Astrocyte (in vitro differentiated cells and primary cell): Measurements from ENCODE around the gene BAHCC1. TPM values are rescaled to one million over a fixed set of nuclear protein-coding genes. Genes with fewer than 3 reads are reported as not detected.
A peak's percentile ranks its signal among the peaks of the same experiment; 100 is the strongest.

Source experiments
- DNase-seq: peaks from one replicate; pipeline ENCODE4 v3.0.0-alpha.2; 2010; ENCODE audit warnings: low read depth
- FAIRE-seq: peaks from 2 replicates; lab custom pipeline; 2011; peaks lifted over from hg19 to GRCh38; lab: Jason Lieb, UNC
- H2AFZ ChIP-seq: 2 replicates; pipeline ENCODE4 v1.6.0; 2012; ENCODE audit warnings: low read depth, low read length, inconsistent platforms
- H3K27ac ChIP-seq: 2 replicates; pipeline ENCODE4 v1.5.1; 2011; ENCODE audit warnings: low read depth, low read length, inconsistent platforms
- H3K27me3 ChIP-seq: 2 replicates; pipeline ENCODE4 v1.6.0; 2011; ENCODE audit warnings: low read length, inconsistent platforms; ENCODE audit not compliant: insufficient read depth
- H3K36me3 ChIP-seq: 2 replicates; pipeline ENCODE4 v1.5.1; 2011; ENCODE audit warnings: low read length, inconsistent platforms; ENCODE audit not compliant: insufficient read depth
- H3K4me1 ChIP-seq: 2 replicates; pipeline ENCODE4 v1.5.1; 2011; ENCODE audit warnings: low read length, inconsistent platforms; ENCODE audit not compliant: insufficient read depth
- H3K4me2 ChIP-seq: 2 replicates; pipeline ENCODE4 v1.6.0; 2012; ENCODE audit warnings: low read length, inconsistent platforms
- H3K4me3 ChIP-seq: 2 replicates; pipeline ENCODE4 v1.5.1; 2011; ENCODE audit warnings: low read depth, mild to moderate bottlenecking, low read length, inconsistent platforms; ENCODE audit not compliant: insufficient read depth
- H3K79me2 ChIP-seq: 2 replicates; pipeline ENCODE4 v1.6.0; 2012; ENCODE audit warnings: mild to moderate bottlenecking, low read length, inconsistent platforms; ENCODE audit not compliant: insufficient read depth
- H3K9ac ChIP-seq: 2 replicates; pipeline ENCODE4 v1.6.0; 2012; ENCODE audit warnings: mild to moderate bottlenecking, low read length, inconsistent platforms
- H3K9me3 ChIP-seq: 2 replicates; pipeline ENCODE4 v1.5.1; 2012; ENCODE audit warnings: low read depth, mild to moderate bottlenecking, low read length, inconsistent platforms; ENCODE audit not compliant: insufficient read depth
- H4K20me1 ChIP-seq: 2 replicates; pipeline ENCODE4 v1.6.0; 2012; ENCODE audit warnings: low read length, inconsistent platforms; ENCODE audit not compliant: insufficient read depth
- H3K27ac Mint-ChIP-seq: one replicate; pipeline ENCODE4 v1.8.0; 2021; ENCODE audit warnings: mild to moderate bottlenecking, mixed read lengths; ENCODE audit not compliant: unreplicated experiment
- H3K27me3 Mint-ChIP-seq: one replicate; pipeline ENCODE4 v1.8.0; 2021; ENCODE audit warnings: low read depth, mixed read lengths; ENCODE audit not compliant: unreplicated experiment
- H3K36me3 Mint-ChIP-seq: one replicate; pipeline ENCODE4 v1.8.0; 2021; ENCODE audit warnings: low read depth, mixed read lengths; ENCODE audit not compliant: unreplicated experiment
- H3K4me1 Mint-ChIP-seq: one replicate; pipeline ENCODE4 v1.8.0; 2021; ENCODE audit warnings: low read depth, mixed read lengths; ENCODE audit not compliant: unreplicated experiment
- H3K4me3 Mint-ChIP-seq: one replicate; pipeline ENCODE4 v1.8.0; 2021; ENCODE audit warnings: mild to moderate bottlenecking, moderate library complexity, mixed read lengths; ENCODE audit not compliant: unreplicated experiment
- H3K9me3 Mint-ChIP-seq: one replicate; pipeline ENCODE4 v1.8.0; 2021; ENCODE audit warnings: mild to moderate bottlenecking, mixed read lengths; ENCODE audit not compliant: unreplicated experiment
- CTCF ChIP-seq: IDR thresholded peaks from 2 replicates; pipeline ENCODE4 v1.5.1; 2011; ENCODE audit warnings: low read depth, mild to moderate bottlenecking, inconsistent platforms, low read length, moderate library complexity; ENCODE audit not compliant: insufficient read depth
- EZH2 ChIP-seq: IDR thresholded peaks from 2 replicates; pipeline ENCODE4 v1.6.1; 2012; ENCODE audit warnings: mild to moderate bottlenecking, low read length, inconsistent platforms; ENCODE audit not compliant: insufficient read depth
- total RNA-seq: library from RNA; stranded (reverse); gene quantifications from 2 replicates; pipeline ENCODE4 v1.2.1, GENCODE V29; 2021

BAHCC1 gene
- total RNA-seq, 1 donor from 2014 or later: 18.5 TPM

- Histone ChIP-seq H3K4me3 (peak overlapping the region; percentile 76), H3K9me3 (no peaks in the 10 kb centered on the region), H3K4me1 (peaks cover 40% of the 10 kb centered on the region), H3K36me3 (peaks cover 29% of the 10 kb centered on the region), H3K27ac (peak overlapping the region; percentile 91), H2AFZ (no peak overlapping the region), H3K9ac (peak overlapping the region; percentile 85), H3K27me3 (no peaks in the 10 kb centered on the region), H3K79me2 (peaks cover 91% of the 10 kb centered on the region), H4K20me1 (peaks cover 63% of the 10 kb centered on the region), H3K4me2 (peak overlapping the region; percentile 90)
- no peaks in the 10 kb centered on the region for H3K9me3 Mint-ChIP-seq
- peak; percentile 64 for DNase-seq
- no peaks in the 10 kb centered on the region for H3K27me3 Mint-ChIP-seq
- H3K27ac Mint-ChIP-seq: peak overlapping the region; percentile 93
- peaks cover 12% of the 10 kb centered on the region for H3K4me1 Mint-ChIP-seq
- FAIRE-seq: no peak
- H3K36me3 Mint-ChIP-seq: peaks cover 28% of the 10 kb centered on the region
- TF ChIP-seq EZH2: no peak
- no peak for TF ChIP-seq CTCF
- H3K4me3 Mint-ChIP-seq: peak overlapping the region; percentile 82
These were observed 118.7 kb downstream of the BAHCC1 start for GRCh38 chr17:81513753-81514488.

GRCh38 chr17:81514489-81514738 is 119.2 kb downstream of the BAHCC1 start:
- no peak for DNase-seq

More at GRCh38 chr17:81514489-81514738, 119.2 kb downstream of the BAHCC1 start:
- no peaks in the 10 kb centered on the region for H3K9me3 Mint-ChIP-seq
- FAIRE-seq: no peak
- H3K4me1 Mint-ChIP-seq: peaks cover 10% of the 10 kb centered on the region
- H3K27ac Mint-ChIP-seq: peak overlapping the region; percentile 77
- no peak overlapping the region for H2AFZ ChIP-seq
- no peak for TF ChIP-seq EZH2
- TF ChIP-seq CTCF: no peak
- H3K27ac ChIP-seq: peak overlapping the region; percentile 91
- peaks cover 23% of the 10 kb centered on the region for H3K36me3 Mint-ChIP-seq
- H3K27me3 ChIP-seq: no peaks in the 10 kb centered on the region
- no peaks in the 10 kb centered on the region for H3K27me3 Mint-ChIP-seq
- peaks cover 58% of the 10 kb centered on the region for H4K20me1 ChIP-seq
- H3K4me1 ChIP-seq: peaks cover 45% of the 10 kb centered on the region
- H3K9ac ChIP-seq: peak overlapping the region; percentile 85
- peaks cover 24% of the 10 kb centered on the region for H3K36me3 ChIP-seq
- no peaks in the 10 kb centered on the region for H3K9me3 ChIP-seq
- peaks cover 86% of the 10 kb centered on the region for H3K79me2 ChIP-seq
- peak overlapping the region; percentile 67 for H3K4me3 Mint-ChIP-seq
- peak overlapping the region; percentile 90 for H3K4me2 ChIP-seq
- peak overlapping the region; percentile 76 for H3K4me3 ChIP-seq
